PFSK-1 (cell line): ENCODE measurements around the gene PHF19.

ENCODE experiments used
- POLR2AphosphoS5 ChIP-seq: IDR thresholded peaks from 2 replicates; pipeline ENCODE4 v1.6.1; 2012; ENCODE audit warnings: low read depth, mild to moderate bottlenecking, control low read depth, low read length, moderate library complexity
- TAF1 ChIP-seq: IDR thresholded peaks from 2 replicates; pipeline ENCODE4 v1.6.1; 2012; ENCODE audit warnings: low read length, control low read depth, borderline replicate concordance; ENCODE audit not compliant: insufficient read depth
- TF ChIP-seq, protein P1 (sequence below), 2 experiments: IDR thresholded peaks; 2 replicates each; pipeline versions ENCODE4 v1.6.1 to v1.8.0; 2011 to 2012; ENCODE audit warnings: low read depth in 2 of 2, low read length in 2 of 2, control low read depth in 1 of 2, inconsistent platforms in 1 of 2, mild to moderate bottlenecking in 1 of 2, moderate library complexity in 1 of 2; ENCODE audit not compliant: insufficient read depth in 1 of 2

DNA sequence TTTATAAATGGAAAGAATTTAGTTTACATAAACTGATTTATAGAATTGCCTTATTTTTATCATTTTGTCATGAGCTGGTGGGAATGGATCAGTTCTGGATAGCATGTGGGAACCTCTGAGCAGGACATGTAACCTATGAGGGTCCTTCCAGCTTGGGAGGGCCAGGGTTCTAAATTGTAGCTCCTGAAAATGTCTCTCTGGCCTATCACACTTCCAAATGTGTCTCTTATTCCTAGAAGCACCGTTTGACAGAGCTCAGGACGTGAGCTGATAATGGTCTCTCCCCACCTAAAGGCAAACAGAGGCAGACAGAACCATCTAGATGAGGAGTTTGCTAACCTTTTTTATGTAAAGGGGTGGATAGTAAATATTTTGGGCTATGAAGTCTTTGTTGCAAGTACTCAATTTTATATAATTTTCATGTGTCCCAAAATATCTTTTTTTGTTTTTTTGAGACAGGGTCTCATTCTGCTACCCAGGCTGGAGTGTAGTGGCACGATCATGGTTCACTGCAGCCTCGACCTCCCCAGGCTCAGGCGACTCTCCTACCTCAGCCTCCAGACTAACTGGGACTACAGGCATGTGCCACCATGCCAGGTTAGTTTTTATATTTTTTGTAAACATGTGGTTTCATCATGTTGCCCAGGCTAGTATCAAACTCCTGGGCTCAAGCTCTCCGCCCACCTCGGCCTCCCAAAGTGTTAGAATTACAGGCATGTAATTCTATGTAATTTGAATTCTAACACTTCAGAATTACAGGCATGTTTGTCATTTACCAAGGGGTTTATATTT, 45.6 kb upstream of the PHF19 start:
- TF ChIP-seq TAF1, result no peak
- TF ChIP-seq POLR2AphosphoS5, result no peak
- TF ChIP-seq, protein P1, sequence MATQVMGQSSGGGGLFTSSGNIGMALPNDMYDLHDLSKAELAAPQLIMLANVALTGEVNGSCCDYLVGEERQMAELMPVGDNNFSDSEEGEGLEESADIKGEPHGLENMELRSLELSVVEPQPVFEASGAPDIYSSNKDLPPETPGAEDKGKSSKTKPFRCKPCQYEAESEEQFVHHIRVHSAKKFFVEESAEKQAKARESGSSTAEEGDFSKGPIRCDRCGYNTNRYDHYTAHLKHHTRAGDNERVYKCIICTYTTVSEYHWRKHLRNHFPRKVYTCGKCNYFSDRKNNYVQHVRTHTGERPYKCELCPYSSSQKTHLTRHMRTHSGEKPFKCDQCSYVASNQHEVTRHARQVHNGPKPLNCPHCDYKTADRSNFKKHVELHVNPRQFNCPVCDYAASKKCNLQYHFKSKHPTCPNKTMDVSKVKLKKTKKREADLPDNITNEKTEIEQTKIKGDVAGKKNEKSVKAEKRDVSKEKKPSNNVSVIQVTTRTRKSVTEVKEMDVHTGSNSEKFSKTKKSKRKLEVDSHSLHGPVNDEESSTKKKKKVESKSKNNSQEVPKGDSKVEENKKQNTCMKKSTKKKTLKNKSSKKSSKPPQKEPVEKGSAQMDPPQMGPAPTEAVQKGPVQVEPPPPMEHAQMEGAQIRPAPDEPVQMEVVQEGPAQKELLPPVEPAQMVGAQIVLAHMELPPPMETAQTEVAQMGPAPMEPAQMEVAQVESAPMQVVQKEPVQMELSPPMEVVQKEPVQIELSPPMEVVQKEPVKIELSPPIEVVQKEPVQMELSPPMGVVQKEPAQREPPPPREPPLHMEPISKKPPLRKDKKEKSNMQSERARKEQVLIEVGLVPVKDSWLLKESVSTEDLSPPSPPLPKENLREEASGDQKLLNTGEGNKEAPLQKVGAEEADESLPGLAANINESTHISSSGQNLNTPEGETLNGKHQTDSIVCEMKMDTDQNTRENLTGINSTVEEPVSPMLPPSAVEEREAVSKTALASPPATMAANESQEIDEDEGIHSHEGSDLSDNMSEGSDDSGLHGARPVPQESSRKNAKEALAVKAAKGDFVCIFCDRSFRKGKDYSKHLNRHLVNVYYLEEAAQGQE (IDR thresholded peaks at IDR 0.05; ENCODE audit: insufficient read depth in 1 of 2, low read depth in 2 of 2, low read length in 2 of 2), result no peak
